Measurements from ENCODE around the gene FBH1. TPM values are rescaled to one million over a fixed set of nuclear protein-coding genes. Genes with fewer than 3 reads are reported as not detected.
"Not testable (repeated sequence)": the region's sequence is repeated elsewhere in the genome, so short reads cannot be mapped to it uniquely, and the experiment has no call there.

FBH1 gene
- total RNA-seq, 4 donors from 2014 or later: 62.6 to 96.9 (median 68.2) TPM

DNA sequence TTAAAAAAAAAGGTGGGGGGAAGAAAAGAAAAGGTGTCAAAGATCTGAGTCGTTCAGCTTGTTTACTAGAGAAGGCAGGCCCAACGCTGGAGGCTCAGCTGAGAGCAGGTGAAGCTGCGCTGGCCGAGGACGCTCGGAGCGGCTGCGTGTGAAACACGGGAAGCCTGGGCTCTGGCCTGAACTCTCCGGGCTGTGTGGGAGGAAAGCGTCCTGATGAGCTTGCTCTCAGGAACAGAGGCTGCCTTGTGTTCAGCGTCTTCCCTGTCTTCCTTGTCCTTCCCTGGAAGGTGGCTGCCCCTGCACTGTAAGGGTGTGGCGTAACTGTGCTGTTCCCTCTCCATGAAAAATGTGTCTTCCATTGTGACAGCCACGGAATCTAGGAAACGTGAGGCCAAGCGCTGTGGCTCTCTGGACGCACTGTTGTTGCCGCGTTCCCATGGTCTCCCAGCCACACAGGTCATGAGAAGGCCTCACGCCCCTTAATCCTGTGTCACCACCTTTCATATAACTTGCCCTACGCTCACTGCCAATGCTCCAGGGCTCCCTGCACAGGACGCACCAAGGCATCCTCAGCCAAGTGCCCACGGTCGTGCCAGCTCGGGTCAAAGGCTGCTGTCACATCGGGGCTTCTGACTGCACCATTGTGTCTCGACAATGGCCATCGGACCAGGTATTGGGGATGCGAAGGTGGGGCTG, 71.5 kb downstream of the FBH1 start:
- DNase-seq (peak in 1 of 2 donors; percentile 8), ATAC-seq (no peak)
- no peaks in the 10 kb centered on the region for H3K27me3 ChIP-seq
- peaks cover 0 to 42% of the 10 kb centered on the region in 2 donors for H3K36me3 ChIP-seq
- TF ChIP-seq CTCF (IDR thresholded peaks at IDR 0.05 in 4 of 5, conservative IDR thresholded peaks at IDR 0.05 in 1 of 5) (no peak), POLR2A (IDR thresholded peaks at IDR 0.05) (no peak)
- no peak overlapping the region for H3K4me3 ChIP-seq
- intact Hi-C loops (cut with DNase I; ENCODE audit: low total_unique reads) (no loop called here), in situ Hi-C loops (cut with MboI; ENCODE audit: low sequenced_read_pairs in 4 of 4) (no loop called here)
- H3K27ac ChIP-seq: no peak overlapping the region
- H3K4me1 ChIP-seq: peaks cover 0 to 4% of the 10 kb centered on the region in 2 donors
- H3K9me3 ChIP-seq: no peaks in the 10 kb centered on the region

- H3K9me3 ChIP-seq; in situ Hi-C loops (cut with MboI; ENCODE audit: low sequenced_read_pairs in 4 of 4); H3K4me1 ChIP-seq; H3K4me3 ChIP-seq; H3K27ac ChIP-seq; ATAC-seq; intact Hi-C loops (cut with DNase I; ENCODE audit: low total_unique reads); H3K27me3 ChIP-seq: not testable (repeated sequence)
- DNase-seq: peak in 1 of 2 donors; percentile 6
- H3K36me3 ChIP-seq: peaks cover 0 to 42% of the 10 kb centered on the region in 2 donors
Measured at GRCh38 chr10:5962358-5962940, 72.4 kb downstream of the FBH1 start.

DNA sequence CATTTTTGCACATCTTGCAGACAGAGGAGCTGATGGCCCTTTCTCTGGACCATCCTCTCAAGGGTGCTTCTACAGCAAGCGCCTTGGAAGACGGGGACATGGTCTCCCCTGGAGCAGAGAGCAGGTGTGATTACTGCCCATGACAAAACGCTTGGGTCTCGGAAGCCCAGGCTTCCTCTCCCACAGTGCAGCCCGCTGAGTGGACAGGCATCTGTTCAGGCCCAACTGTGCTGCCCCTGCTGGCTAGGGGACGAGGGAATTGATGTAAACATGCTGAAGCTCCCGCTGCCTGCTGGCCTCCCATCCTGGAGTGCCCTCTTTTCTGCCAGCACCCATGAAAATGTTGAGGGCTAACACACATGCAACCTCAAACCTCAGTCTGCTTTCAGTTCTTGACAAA, 73.0 kb downstream of the FBH1 start:
- in situ Hi-C loops (cut with MboI; ENCODE audit: low sequenced_read_pairs in 4 of 4): no loop called here
- Histone ChIP-seq H3K4me3 (no peak overlapping the region), H3K4me1 (peaks cover 0 to 4% of the 10 kb centered on the region in 2 donors), H3K27me3 (no peaks in the 10 kb centered on the region), H3K9me3 (no peaks in the 10 kb centered on the region), H3K27ac (no peak overlapping the region), H3K36me3 (peaks cover 0 to 38% of the 10 kb centered on the region in 2 donors)
- TF ChIP-seq POLR2A (IDR thresholded peaks at IDR 0.05): no peak
- TF ChIP-seq CTCF (IDR thresholded peaks at IDR 0.05 in 4 of 5, conservative IDR thresholded peaks at IDR 0.05 in 1 of 5): no peak
- ATAC-seq (no peak), DNase-seq (peak in 1 of 2 donors; percentile 2)
- intact Hi-C loops (cut with DNase I; ENCODE audit: low total_unique reads): no loop called here

GRCh38 chr10:5963591-5963990, 73.5 kb downstream of the FBH1 start:
- peak in 1 of 2 donors; percentile 5 for DNase-seq
- no peak for ATAC-seq
- Histone ChIP-seq H3K36me3 (peaks cover 0 to 36% of the 10 kb centered on the region in 2 donors), H3K4me3 (no peak overlapping the region), H3K4me1 (peaks cover 0 to 3% of the 10 kb centered on the region in 2 donors), H3K27me3 (no peaks in the 10 kb centered on the region), H3K27ac (no peak overlapping the region), H3K9me3 (no peaks in the 10 kb centered on the region)
- TF ChIP-seq POLR2A (IDR thresholded peaks at IDR 0.05) (no peak), CTCF (IDR thresholded peaks at IDR 0.05 in 4 of 5, conservative IDR thresholded peaks at IDR 0.05 in 1 of 5) (no peak)
- in situ Hi-C loops (cut with MboI; ENCODE audit: low sequenced_read_pairs in 4 of 4) (no loop called here), intact Hi-C loops (cut with DNase I; ENCODE audit: low total_unique reads) (no loop called here)

- no peak overlapping the region for H3K4me3 ChIP-seq
- intact Hi-C loops (cut with DNase I; ENCODE audit: low total_unique reads): no loop called here
- ATAC-seq (no peak), DNase-seq (no peak)
- no peak overlapping the region for H3K27ac ChIP-seq
- no peaks in the 10 kb centered on the region for H3K9me3 ChIP-seq
- TF ChIP-seq POLR2A (IDR thresholded peaks at IDR 0.05): no peak
- TF ChIP-seq CTCF (IDR thresholded peaks at IDR 0.05 in 4 of 5, conservative IDR thresholded peaks at IDR 0.05 in 1 of 5): no peak
- peaks cover 0 to 29% of the 10 kb centered on the region in 2 donors for H3K36me3 ChIP-seq
- in situ Hi-C loops (cut with MboI; ENCODE audit: low sequenced_read_pairs in 4 of 4): no loop called here
- no peaks in the 10 kb centered on the region for H3K4me1 ChIP-seq
- H3K27me3 ChIP-seq: no peaks in the 10 kb centered on the region
Measured at GRCh38 chr10:5964736-5965135, 74.7 kb downstream of the FBH1 start.

Measured in gastrocnemius medialis (tissue), 4 donors.